Measurements from ENCODE around the gene PKHD1. TPM values are rescaled to one million over a fixed set of nuclear protein-coding genes. Genes with fewer than 3 reads are reported as not detected.

The PKHD1 gene
- total and polyA plus RNA-seq, 2 experiments from 2014 or later = 0.47 to 3.3 TPM

DNA sequence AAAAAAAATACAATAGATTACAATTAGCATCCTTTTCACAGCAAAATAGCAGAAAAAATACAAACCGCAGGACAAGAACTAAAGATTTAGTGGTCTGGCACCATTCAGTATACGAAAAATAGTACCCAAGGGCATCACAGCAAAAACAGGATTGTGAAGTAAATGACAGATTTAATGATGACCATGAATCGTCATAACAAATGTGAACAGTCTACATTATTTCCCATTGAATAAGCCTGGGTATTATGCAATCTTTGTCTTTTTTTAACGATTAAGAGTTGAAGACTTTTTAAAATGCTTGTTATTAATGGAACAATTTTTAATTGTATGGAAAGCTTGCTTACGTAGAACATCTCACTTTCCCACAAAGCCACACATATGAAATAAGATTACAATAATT lies 432.8 kb downstream of the PKHD1 start:
- Histone ChIP-seq H2AFZ (no peak overlapping the region), H3K36me3 (replicated peaks; ENCODE audit: insufficient read depth, low read depth) (no peaks in the 10 kb centered on the region), H3K4me1 (ENCODE audit: insufficient read depth) (no peaks in the 10 kb centered on the region), H3K27ac (no peak overlapping the region), H3K79me2 (no peaks in the 10 kb centered on the region), H4K20me1 (ENCODE audit: insufficient read depth, poor library complexity, severe bottlenecking) (no peaks in the 10 kb centered on the region), H3K27me3 (no peaks in the 10 kb centered on the region), H3K4me3 (no peak overlapping the region), H3K9me3 (ENCODE audit: low read depth) (no peaks in the 10 kb centered on the region), H3K9me2 (replicated peaks; ENCODE audit: insufficient read depth) (no peaks in the 10 kb centered on the region), H3K4me2 (no peak overlapping the region)
- TF ChIP-seq EZH2 (IDR thresholded peaks at IDR 0.05; ENCODE audit: borderline replicate concordance) (no peak), EZH2phosphoT487 (IDR thresholded peaks at IDR 0.05; ENCODE audit: low read depth, severe bottlenecking, unreplicated experiment) (no peak)
- TF ChIP-seq, protein P1, sequence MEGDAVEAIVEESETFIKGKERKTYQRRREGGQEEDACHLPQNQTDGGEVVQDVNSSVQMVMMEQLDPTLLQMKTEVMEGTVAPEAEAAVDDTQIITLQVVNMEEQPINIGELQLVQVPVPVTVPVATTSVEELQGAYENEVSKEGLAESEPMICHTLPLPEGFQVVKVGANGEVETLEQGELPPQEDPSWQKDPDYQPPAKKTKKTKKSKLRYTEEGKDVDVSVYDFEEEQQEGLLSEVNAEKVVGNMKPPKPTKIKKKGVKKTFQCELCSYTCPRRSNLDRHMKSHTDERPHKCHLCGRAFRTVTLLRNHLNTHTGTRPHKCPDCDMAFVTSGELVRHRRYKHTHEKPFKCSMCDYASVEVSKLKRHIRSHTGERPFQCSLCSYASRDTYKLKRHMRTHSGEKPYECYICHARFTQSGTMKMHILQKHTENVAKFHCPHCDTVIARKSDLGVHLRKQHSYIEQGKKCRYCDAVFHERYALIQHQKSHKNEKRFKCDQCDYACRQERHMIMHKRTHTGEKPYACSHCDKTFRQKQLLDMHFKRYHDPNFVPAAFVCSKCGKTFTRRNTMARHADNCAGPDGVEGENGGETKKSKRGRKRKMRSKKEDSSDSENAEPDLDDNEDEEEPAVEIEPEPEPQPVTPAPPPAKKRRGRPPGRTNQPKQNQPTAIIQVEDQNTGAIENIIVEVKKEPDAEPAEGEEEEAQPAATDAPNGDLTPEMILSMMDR (IDR thresholded peaks at IDR 0.05; ENCODE audit: poor library complexity) = no peak
- WGBS (ENCODE audit: low lambda C conversion rate, missing lambda C conversion rate) = 70% methylated on average over 5 of the region's 5 CpGs
- no peak for DNase-seq (ENCODE audit: low spot score)

GRCh38 chr6:51651132-51651817 lies 436.1 kb downstream of the PKHD1 start:
- H3K27ac ChIP-seq = no peak overlapping the region
- WGBS (ENCODE audit: low lambda C conversion rate, missing lambda C conversion rate) = 60% methylated on average over 9 of the region's 9 CpGs
- H2AFZ ChIP-seq = no peak overlapping the region
- H3K4me1 ChIP-seq (ENCODE audit: insufficient read depth) = no peaks in the 10 kb centered on the region
- DNase-seq (ENCODE audit: low spot score) = peak; percentile 5
- no peaks in the 10 kb centered on the region for H3K27me3 ChIP-seq
- no peaks in the 10 kb centered on the region for H3K9me3 ChIP-seq (ENCODE audit: low read depth)
- no peak overlapping the region for H3K4me2 ChIP-seq
- H4K20me1 ChIP-seq (ENCODE audit: insufficient read depth, poor library complexity, severe bottlenecking) = no peaks in the 10 kb centered on the region
- no peak overlapping the region for H3K4me3 ChIP-seq
- no peaks in the 10 kb centered on the region for H3K9me2 ChIP-seq (replicated peaks; ENCODE audit: insufficient read depth)
- H3K79me2 ChIP-seq = no peaks in the 10 kb centered on the region
- H3K36me3 ChIP-seq (replicated peaks; ENCODE audit: insufficient read depth, low read depth) = no peaks in the 10 kb centered on the region
- TF ChIP-seq, protein P1 (IDR thresholded peaks at IDR 0.05; ENCODE audit: poor library complexity) = no peak
- TF ChIP-seq EZH2 (IDR thresholded peaks at IDR 0.05; ENCODE audit: borderline replicate concordance) (no peak), EZH2phosphoT487 (IDR thresholded peaks at IDR 0.05; ENCODE audit: low read depth, severe bottlenecking, unreplicated experiment) (no peak)

DNA sequence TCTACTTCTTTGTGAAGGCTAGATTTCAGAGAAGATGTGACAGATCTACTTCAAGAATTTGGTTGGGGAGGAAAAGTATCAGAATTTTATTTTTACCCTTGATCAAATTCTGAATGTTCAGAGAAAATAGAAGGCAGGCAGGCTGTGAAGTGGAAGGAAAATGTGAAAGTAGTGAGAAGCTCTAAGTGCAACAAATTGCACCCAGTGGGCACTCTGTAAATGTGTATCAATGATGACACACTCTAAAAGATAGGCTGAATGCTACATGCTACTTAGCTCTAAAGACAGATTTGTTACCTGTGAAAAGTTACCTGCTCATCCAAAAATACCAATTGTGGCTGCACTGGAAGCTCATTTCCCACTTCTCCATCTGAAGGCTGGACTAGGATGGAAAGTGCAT lies 438.6 kb downstream of the PKHD1 start:
- Histone ChIP-seq H3K27ac (no peak overlapping the region), H3K4me2 (no peak overlapping the region), H4K20me1 (ENCODE audit: insufficient read depth, poor library complexity, severe bottlenecking) (no peaks in the 10 kb centered on the region)

More for the DNA sequence above, 438.6 kb downstream of the PKHD1 start:
- Histone ChIP-seq H3K27me3 (no peaks in the 10 kb centered on the region), H3K36me3 (replicated peaks; ENCODE audit: insufficient read depth, low read depth) (no peaks in the 10 kb centered on the region), H2AFZ (no peak overlapping the region), H3K4me1 (ENCODE audit: insufficient read depth) (no peaks in the 10 kb centered on the region), H3K9me2 (replicated peaks; ENCODE audit: insufficient read depth) (no peaks in the 10 kb centered on the region), H3K4me3 (no peak overlapping the region), H3K79me2 (no peaks in the 10 kb centered on the region), H3K9me3 (ENCODE audit: low read depth) (no peaks in the 10 kb centered on the region)
- TF ChIP-seq EZH2phosphoT487 (IDR thresholded peaks at IDR 0.05; ENCODE audit: low read depth, severe bottlenecking, unreplicated experiment) (no peak), EZH2 (IDR thresholded peaks at IDR 0.05; ENCODE audit: borderline replicate concordance) (no peak)
- TF ChIP-seq, protein P1 (IDR thresholded peaks at IDR 0.05; ENCODE audit: poor library complexity) = no peak
- DNase-seq (ENCODE audit: low spot score) = no peak

Data from hepatocyte (in vitro differentiated cells).